Mucosa of descending colon (tissue), 3 donors: ENCODE results near the gene LTB4R2. TPM values are rescaled to one million over a fixed set of nuclear protein-coding genes. Genes with fewer than 3 reads are reported as not detected.

Experiments used
- ATAC-seq: fragments of 200-7000 bp; cut with Tn5 transposase; one replicate; pipeline ENCODE4 v1.9.1; 2020; ENCODE audit warnings: mild to moderate bottlenecking, moderate library complexity
- DNase-seq, 3 donors: peaks; one replicate each; pipeline ENCODE4 v3.0.0-alpha.2; 2020
- H3K36me3 ChIP-seq: fragments of 200-600 bp; one replicate; pipeline ENCODE4 v1.8.0; 2021; ENCODE audit warnings: low read depth, mild to moderate bottlenecking
- H3K4me1 ChIP-seq: fragments of 200-600 bp; one replicate; pipeline ENCODE4 v1.8.0; 2021; ENCODE audit warnings: low read depth, mild to moderate bottlenecking
- H3K4me3 ChIP-seq: fragments of 200-600 bp; one replicate; pipeline ENCODE4 v1.8.0; 2021; ENCODE audit warnings: mild to moderate bottlenecking
- H3K9me3 ChIP-seq: fragments of 200-600 bp; one replicate; pipeline ENCODE4 v1.8.0; 2021; ENCODE audit warnings: mild to moderate bottlenecking
- intact Hi-C, 2 donors: fragments of 100-400 bp; cut with DNase I in 1 of 2; cut with micrococcal nuclease in 1 of 2; formaldehyde crosslinking; loops; one replicate each; pipeline versions ENCODE4 v1.11.0 to v1.11.1; 2022; cut with DNase I, micrococcal nuclease
- total RNA-seq, 3 donors: library from RNA; stranded (reverse); fragmentation: NEBNext Ultra II Directional in 2 of 3; extraction: Animal tissue kit (Norgen Biotek cat#: 25700) in 2 of 3; gene quantifications; one replicate each; pipeline versions ENCODE4 v1.2.1 to v1.2.4, GENCODE V29; 2021 to 2023
- TF ChIP-seq, protein P1 (sequence below): fragments of 200-600 bp; IDR thresholded peaks from one replicate; pipeline ENCODE4 v1.8.0; 2022; ENCODE audit warnings: antibody characterized with exemption, mild to moderate bottlenecking
- donor health status: DM: no; HTN: no; CAD: no; lungs with moderate emphysema.
- donor health status: DM: no; HTN: no; CAD: no.
- donor health status: DM: no; HTN: yes; CAD: no.

LTB4R2 gene
- total RNA-seq, 3 donors from 2014 or later = 3.7 to 6.3 (median 5.0) TPM

DNA sequence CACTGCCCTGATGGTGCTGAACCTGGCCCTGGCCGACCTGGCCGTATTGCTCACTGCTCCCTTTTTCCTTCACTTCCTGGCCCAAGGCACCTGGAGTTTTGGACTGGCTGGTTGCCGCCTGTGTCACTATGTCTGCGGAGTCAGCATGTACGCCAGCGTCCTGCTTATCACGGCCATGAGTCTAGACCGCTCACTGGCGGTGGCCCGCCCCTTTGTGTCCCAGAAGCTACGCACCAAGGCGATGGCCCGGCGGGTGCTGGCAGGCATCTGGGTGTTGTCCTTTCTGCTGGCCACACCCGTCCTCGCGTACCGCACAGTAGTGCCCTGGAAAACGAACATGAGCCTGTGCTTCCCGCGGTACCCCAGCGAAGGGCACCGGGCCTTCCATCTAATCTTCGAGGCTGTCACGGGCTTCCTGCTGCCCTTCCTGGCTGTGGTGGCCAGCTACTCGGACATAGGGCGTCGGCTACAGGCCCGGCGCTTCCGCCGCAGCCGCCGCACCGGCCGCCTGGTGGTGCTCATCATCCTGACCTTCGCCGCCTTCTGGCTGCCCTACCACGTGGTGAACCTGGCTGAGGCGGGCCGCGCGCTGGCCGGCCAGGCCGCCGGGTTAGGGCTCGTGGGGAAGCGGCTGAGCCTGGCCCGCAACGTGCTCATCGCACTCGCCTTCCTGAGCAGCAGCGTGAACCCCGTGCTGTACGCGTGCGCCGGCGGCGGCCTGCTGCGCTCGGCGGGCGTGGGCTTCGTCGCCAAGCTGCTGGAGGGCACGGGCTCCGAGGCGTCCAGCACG, 6.1 kb downstream of the LTB4R2 start:
- intact Hi-C loops = no loop called here
- Histone ChIP-seq H3K4me1 (peaks cover 28% of the 10 kb centered on the region), H3K4me3 (no peak overlapping the region), H3K9me3 (no peaks in the 10 kb centered on the region), H3K36me3 (no peaks in the 10 kb centered on the region)
- ATAC-seq = peak; percentile 79
- DNase-seq = peak; percentile 70 to 84 (median 81)
- TF ChIP-seq, protein P1, sequence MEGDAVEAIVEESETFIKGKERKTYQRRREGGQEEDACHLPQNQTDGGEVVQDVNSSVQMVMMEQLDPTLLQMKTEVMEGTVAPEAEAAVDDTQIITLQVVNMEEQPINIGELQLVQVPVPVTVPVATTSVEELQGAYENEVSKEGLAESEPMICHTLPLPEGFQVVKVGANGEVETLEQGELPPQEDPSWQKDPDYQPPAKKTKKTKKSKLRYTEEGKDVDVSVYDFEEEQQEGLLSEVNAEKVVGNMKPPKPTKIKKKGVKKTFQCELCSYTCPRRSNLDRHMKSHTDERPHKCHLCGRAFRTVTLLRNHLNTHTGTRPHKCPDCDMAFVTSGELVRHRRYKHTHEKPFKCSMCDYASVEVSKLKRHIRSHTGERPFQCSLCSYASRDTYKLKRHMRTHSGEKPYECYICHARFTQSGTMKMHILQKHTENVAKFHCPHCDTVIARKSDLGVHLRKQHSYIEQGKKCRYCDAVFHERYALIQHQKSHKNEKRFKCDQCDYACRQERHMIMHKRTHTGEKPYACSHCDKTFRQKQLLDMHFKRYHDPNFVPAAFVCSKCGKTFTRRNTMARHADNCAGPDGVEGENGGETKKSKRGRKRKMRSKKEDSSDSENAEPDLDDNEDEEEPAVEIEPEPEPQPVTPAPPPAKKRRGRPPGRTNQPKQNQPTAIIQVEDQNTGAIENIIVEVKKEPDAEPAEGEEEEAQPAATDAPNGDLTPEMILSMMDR = peak; percentile 18

DNA sequence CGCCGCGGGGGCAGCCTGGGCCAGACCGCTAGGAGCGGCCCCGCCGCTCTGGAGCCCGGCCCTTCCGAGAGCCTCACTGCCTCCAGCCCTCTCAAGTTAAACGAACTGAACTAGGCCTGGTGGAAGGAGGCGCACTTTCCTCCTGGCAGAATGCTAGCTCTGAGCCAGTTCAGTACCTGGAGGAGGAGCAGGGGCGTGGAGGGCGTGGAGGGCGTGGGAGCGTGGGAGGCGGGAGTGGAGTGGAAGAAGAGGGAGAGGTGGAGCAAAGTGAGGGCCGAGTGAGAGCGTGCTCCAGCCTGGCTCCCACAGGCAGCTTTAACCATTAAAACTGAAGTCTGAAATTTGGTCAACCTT, 6.6 kb downstream of the LTB4R2 start:
- Histone ChIP-seq H3K4me1 (peaks cover 24% of the 10 kb centered on the region), H3K4me3 (no peak overlapping the region), H3K36me3 (no peaks in the 10 kb centered on the region), H3K9me3 (no peaks in the 10 kb centered on the region)
- intact Hi-C loops = no loop called here
- ATAC-seq = peak; percentile 1
- DNase-seq = no peak
- TF ChIP-seq, protein P1 = no peak

DNA sequence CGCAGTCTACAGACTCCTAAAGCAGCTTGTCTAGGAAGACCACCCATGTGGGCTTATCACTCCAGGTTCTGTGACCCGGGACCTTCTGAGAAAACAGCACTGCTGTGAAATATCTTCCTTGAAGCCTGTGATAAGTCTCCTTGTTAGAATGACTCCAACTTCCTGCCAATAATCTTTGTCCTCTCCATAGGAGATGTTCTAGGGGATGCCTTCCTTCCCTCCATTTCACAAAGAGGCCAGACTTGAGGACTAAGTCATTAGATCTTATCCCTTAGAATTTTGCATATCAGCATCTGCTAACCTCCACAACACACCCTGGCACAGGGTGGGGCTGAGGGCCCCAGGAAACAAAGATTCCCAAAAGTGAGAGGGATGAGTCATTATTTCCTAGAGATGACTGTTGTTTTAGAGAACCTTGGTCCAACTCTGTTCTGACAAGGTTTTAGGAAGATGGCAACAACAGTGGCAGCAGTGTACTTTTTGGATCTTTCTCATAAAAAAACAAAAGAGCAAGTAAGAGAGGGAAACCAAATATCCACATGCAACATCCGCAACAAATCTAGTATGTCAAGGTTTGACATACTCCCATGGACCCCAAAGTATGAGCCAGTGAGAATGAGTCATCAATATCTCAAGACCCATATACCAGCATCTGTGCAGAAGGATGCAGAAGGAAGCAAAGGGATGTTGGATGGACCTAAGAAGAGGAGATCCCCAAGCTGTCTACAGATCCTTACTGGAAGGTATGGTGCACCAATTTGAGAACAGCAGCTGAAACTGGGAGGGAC, 7.4 kb downstream of the LTB4R2 start:
- no peaks in the 10 kb centered on the region for H3K36me3 ChIP-seq
- H3K9me3 ChIP-seq = no peaks in the 10 kb centered on the region
- DNase-seq (no peak), ATAC-seq (no peak)
- H3K4me1 ChIP-seq = peaks cover 20% of the 10 kb centered on the region
- H3K4me3 ChIP-seq = no peak overlapping the region
- TF ChIP-seq, protein P1 = no peak
- intact Hi-C loops = no loop called here

DNA sequence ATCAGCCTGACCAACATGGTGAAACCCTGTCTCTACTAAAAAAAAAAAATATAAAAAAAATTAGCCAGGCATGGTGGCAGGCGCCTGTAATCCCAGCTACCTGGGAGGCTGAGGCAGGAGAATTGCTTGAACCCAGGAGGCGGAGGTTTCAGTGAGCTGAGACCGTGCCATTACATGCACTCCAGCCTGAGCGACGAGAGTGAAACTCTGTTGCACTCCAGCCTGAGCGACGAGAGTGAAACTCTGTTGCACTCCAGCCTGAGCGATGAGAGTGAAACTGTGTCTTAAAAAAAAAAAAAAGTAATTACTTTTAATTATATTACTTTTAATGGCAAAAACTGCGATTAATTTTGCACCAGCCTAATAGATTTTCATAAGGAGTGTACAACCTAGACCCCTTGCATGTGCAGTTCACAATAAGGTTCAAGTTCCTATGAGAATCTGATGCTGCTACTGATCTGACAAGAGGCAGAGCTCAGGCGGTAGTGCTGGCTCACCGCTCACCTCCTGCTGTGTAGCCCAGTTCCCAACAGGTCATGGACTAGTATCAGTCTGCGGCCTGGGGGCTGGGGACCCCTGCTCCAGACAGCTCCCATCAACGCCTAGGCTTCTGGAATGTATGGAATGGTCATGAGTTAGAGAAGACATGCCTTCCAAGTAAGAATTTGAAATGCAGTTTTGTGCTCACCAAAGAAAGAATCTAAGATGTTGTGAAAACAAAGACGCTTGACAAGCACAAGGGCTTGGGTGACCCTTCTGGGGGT, 11.5 kb downstream of the LTB4R2 start:
- H3K4me1 ChIP-seq = peaks cover 2% of the 10 kb centered on the region
- ATAC-seq = no peak

DNA sequence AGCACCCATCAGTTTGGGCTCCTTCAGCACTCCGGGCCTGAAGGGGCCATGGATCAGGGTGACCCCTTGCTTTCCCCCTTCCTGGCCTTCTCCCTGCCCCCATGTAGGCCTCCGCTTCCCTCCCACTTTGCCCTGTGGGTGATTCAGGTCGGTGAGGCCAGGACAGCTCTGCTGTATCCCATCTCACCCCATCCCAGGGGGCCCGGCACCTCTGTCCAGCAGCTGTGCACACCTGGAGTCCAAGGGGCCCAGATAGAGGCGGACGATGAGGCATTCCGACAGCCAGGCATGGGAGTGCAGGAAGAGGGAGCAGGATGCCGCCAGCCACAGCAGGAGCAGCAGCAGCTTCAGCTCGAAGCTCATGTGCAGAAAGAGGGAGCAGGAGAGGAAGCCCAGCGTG, 12.7 kb downstream of the LTB4R2 start:
- Histone ChIP-seq H3K9me3 (no peaks in the 10 kb centered on the region), H3K4me1 (no peaks in the 10 kb centered on the region), H3K4me3 (no peak overlapping the region), H3K36me3 (no peaks in the 10 kb centered on the region)
- TF ChIP-seq, protein P1 = no peak
- ATAC-seq = no peak
- peak in 1 of 3 donors; percentile 19 for DNase-seq
- intact Hi-C loops = no loop called here

More for the DNA sequence above, 11.5 kb downstream of the LTB4R2 start:
- peak in 1 of 3 donors; percentile 21 for DNase-seq
- H3K9me3 ChIP-seq = no peaks in the 10 kb centered on the region
- TF ChIP-seq, protein P1 = no peak
- H3K4me3 ChIP-seq = no peak overlapping the region
- intact Hi-C loops = no loop called here
- no peaks in the 10 kb centered on the region for H3K36me3 ChIP-seq
